Testis (tissue), 3 donors: ENCODE measurements around the gene FHDC1. TPM values are rescaled to one million over a fixed set of nuclear protein-coding genes. Genes with fewer than 3 reads are reported as not detected.

Source experiments
- DNase-seq: peaks from one replicate; pipeline ENCODE4 v3.0.0-alpha.2; 2019
- H3K27ac ChIP-seq, 2 donors: fragments of 200-600 bp; sonication (generic); one replicate each; pipeline ENCODE4 v1.5.1; 2019
- H3K27me3 ChIP-seq: fragments of 200-600 bp; sonication (generic); one replicate; pipeline ENCODE4 v1.5.1; 2019
- H3K36me3 ChIP-seq: fragments of 200-600 bp; sonication (generic); one replicate; pipeline ENCODE4 v1.5.1; 2017; ENCODE audit warnings: low read depth; ENCODE audit errors: missing control alignments
- H3K4me1 ChIP-seq: fragments of 200-600 bp; sonication (generic); one replicate; pipeline ENCODE4 v1.5.1; 2019
- H3K4me3 ChIP-seq, 2 donors: fragments of 200-600 bp; sonication (generic); one replicate each; pipeline ENCODE4 v1.5.1; 2017 to 2019
- H3K9me3 ChIP-seq: fragments of 200-600 bp; sonication (generic); one replicate; pipeline ENCODE4 v1.5.1; 2017
- POLR2A ChIP-seq: fragments of 450-650 bp; IDR thresholded peaks from one replicate; pipeline ENCODE4 v1.6.1; 2017; ENCODE audit warnings: antibody characterized with exemption, mild to moderate bottlenecking, moderate library complexity
- WGBS, 2 donors: methylation state at CpG; one replicate each; pipeline ENCODE4 v1.1.5; 2018; 5-methylcytosine and 5-hydroxymethylcytosine counted together
- intact Hi-C: fragments of 100-400 bp; cut with DNase I; formaldehyde crosslinking; loops from one replicate; pipeline ENCODE4 v1.15.1; 2023; ENCODE audit warnings: low total_unique reads
- polyA plus RNA-seq: library from polyadenylated mRNA; stranded (reverse); fragments of 350-450 nt; fragmentation: Illumina TruSeq; extraction: RNeasy Lipid Tissue Mini Kit (QIAGEN cat#74804); gene quantifications from one replicate; pipeline ENCODE4 v1.2.3, GENCODE V29; 2014; ENCODE audit warnings: low read depth, low replicate concordance; ENCODE audit not compliant: insufficient read depth
- total RNA-seq, 2 donors: library from RNA; depleted of rRNA; stranded (reverse); fragments of >200 nt; gene quantifications; one replicate each; pipeline ENCODE4 v1.2.3, GENCODE V29; 2016
- TF ChIP-seq, protein P1 (sequence below), 3 experiments: fragments of 450-650 bp in 2 of 3; fragments of 200-600 bp in 1 of 3; sonication (generic) in 1 of 3; IDR thresholded peaks; one replicate each; pipeline ENCODE4 v1.5.1; 2016 to 2019; ENCODE audit warnings: antibody characterized with exemption in 3 of 3, mild to moderate bottlenecking in 2 of 3, moderate library complexity in 1 of 3

FHDC1 gene
- total and polyA plus RNA-seq, 3 donors from 2014 or later = 2.9 to 4.2 (median 3.8) TPM

DNA sequence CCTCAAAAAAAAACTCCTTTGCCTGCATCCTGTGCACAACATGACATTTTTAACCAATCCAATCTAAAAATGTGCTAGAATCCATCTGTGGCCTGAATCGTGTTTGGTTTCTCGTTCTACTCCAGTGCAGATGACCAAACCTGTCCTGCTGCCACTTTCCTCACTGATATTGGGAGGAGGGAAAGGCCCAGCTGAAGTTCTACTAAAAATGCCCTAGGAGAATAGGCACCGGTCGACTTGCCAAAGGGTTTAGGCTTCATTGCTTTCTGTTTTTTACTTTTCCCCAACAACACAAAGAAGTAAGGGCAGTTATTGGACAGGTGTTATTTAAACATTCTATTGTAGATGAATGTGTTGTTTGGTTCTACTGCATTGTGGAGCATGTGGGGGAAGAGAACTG is 7.8 kb upstream of the FHDC1 start:
- Histone ChIP-seq H3K27ac (no peak overlapping the region), H3K4me1 (no peaks in the 10 kb centered on the region), H3K36me3 (no peaks in the 10 kb centered on the region), H3K9me3 (no peaks in the 10 kb centered on the region), H3K27me3 (no peaks in the 10 kb centered on the region), H3K4me3 (no peak overlapping the region)
- TF ChIP-seq POLR2A = no peak
- TF ChIP-seq, protein P1, sequence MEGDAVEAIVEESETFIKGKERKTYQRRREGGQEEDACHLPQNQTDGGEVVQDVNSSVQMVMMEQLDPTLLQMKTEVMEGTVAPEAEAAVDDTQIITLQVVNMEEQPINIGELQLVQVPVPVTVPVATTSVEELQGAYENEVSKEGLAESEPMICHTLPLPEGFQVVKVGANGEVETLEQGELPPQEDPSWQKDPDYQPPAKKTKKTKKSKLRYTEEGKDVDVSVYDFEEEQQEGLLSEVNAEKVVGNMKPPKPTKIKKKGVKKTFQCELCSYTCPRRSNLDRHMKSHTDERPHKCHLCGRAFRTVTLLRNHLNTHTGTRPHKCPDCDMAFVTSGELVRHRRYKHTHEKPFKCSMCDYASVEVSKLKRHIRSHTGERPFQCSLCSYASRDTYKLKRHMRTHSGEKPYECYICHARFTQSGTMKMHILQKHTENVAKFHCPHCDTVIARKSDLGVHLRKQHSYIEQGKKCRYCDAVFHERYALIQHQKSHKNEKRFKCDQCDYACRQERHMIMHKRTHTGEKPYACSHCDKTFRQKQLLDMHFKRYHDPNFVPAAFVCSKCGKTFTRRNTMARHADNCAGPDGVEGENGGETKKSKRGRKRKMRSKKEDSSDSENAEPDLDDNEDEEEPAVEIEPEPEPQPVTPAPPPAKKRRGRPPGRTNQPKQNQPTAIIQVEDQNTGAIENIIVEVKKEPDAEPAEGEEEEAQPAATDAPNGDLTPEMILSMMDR (IDR thresholded peaks at IDR 0.05) = no peak
- intact Hi-C loops = no loop called here
- 96 to 98% methylated on average over 4 of the region's 4 CpGs for WGBS, 2 donors
- no peak for DNase-seq

DNA sequence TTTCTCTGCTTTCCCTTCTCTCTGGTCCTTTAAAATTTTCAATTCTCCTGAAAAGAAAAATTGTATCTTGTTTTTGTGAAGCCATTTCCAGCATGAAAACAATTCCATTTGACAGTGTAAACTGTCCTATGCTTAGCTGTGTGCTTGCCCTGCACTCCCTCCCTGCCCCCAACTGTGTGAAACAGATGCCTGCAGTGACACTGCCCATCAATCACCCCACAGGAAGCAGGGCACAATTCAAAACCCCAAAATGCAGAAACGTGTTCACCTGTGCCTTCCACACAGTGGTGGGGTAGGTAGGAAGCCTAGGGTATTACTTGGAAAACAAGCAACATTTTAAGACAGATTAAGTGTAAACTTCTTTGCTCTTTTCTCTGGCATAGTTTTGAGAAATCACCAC is 6.2 kb upstream of the FHDC1 start:
- no peaks in the 10 kb centered on the region for H3K36me3 ChIP-seq
- H3K4me3 ChIP-seq = no peak overlapping the region
- 56 to 73% methylated on average over 1 of the region's 1 CpG for WGBS, 2 donors
- H3K27ac ChIP-seq = no peak overlapping the region
- H3K4me1 ChIP-seq = no peaks in the 10 kb centered on the region
- no peaks in the 10 kb centered on the region for H3K27me3 ChIP-seq
- DNase-seq = no peak
- no peaks in the 10 kb centered on the region for H3K9me3 ChIP-seq
- TF ChIP-seq, protein P1 (IDR thresholded peaks at IDR 0.05) = no peak
- no peak for TF ChIP-seq POLR2A
- intact Hi-C loops = no loop called here

DNA sequence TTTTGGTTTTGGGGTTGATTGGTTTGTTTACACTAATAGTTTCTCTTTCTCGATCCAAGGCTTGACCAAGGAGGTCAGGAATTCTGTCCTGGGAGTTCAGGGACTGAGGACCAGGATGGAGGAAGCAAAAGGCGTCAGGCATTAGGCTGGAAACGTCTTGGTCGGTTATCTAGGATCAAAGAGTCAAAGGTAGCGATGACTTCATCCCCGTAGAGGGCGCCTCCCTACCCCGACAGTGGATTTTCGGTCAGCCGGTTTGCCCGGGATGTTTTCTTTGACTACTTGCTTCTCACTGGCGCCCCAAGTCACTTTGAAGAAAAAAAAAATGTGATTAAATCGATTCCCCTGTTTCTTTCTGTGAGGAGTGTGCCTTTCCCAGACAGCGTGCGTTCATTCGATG is 980 bp upstream of the FHDC1 start:
- intact Hi-C loops = no loop called here
- H3K27ac ChIP-seq = no peak overlapping the region
- no peak overlapping the region for H3K4me3 ChIP-seq
- no peak for DNase-seq
- H3K27me3 ChIP-seq = no peaks in the 10 kb centered on the region
- 49 to 51% methylated on average over 16 of the region's 16 CpGs for WGBS, 2 donors
- H3K9me3 ChIP-seq = no peaks in the 10 kb centered on the region
- TF ChIP-seq, protein P1 (IDR thresholded peaks at IDR 0.05) = no peak
- TF ChIP-seq POLR2A = no peak
- peaks cover 4% of the 10 kb centered on the region for H3K4me1 ChIP-seq
- no peaks in the 10 kb centered on the region for H3K36me3 ChIP-seq

DNA sequence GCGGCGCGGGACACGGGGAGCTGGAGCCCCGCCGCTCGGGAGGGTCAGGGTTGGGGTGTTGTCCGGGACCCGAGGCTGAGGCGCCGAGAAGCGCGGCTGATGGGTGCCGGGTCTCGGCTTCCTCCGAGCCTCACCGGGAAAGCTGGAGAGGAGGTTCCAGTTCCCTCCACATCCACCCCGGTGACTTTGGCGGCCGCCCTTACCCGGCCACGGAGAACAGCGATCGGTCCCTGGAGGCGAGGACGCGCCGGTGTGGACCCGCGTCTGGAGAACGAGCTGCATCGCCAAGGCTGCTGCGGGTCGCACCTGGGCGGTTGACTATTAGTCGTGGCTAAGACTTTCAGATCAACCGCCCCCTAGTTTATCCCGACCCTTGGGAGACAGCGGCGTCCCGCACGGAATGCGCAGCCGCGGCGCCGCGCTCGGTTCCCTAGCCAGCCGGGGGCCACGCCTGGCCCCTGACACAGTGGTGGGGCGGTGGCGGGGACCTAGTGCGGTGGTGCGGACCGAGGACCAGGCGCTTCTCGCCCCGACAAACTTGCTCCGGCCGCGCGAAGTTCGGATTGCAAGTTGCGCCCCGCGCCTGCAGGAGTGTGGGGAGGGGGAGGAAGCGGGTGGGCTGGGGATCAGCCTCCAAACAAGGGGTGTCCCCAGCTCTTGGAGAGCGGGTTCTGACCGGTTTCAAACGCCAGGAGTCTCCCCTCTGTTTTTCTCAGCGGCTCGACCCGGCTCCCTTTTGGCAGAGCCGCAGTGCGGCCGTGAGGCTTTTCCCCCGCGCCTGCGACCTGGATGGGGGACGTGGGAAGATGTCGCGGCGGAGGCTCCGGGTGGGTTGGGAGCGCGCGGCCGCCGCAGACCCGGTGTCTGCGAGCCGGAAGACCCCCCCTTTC is 568 bp downstream of the FHDC1 start:
- intact Hi-C loops = no loop called here
- Histone ChIP-seq H3K27ac (peak overlapping the region in 1 of 2 donors; percentile 19), H3K4me1 (peaks cover 4% of the 10 kb centered on the region), H3K9me3 (no peaks in the 10 kb centered on the region), H3K4me3 (peak overlapping the region; percentile 60 to 63), H3K27me3 (no peaks in the 10 kb centered on the region), H3K36me3 (no peaks in the 10 kb centered on the region)
- WGBS, 2 donors = 0 to 1% methylated on average over 44 to 93 of the region's 93 CpGs
- DNase-seq = peak; percentile 23
- TF ChIP-seq, protein P1 (IDR thresholded peaks at IDR 0.05) = no peak
- TF ChIP-seq POLR2A = no peak
